Activated gamma-delta T cell treated with anti-CD3 and anti-CD28 coated beads, Interleukin-2, amount 50 U/mL, for 16 hours (primary cell): ENCODE measurements around the gene XAF1.
"Not testable (repeated sequence)": the region's sequence is repeated elsewhere in the genome, so short reads cannot be mapped to it uniquely, and the experiment has no call there.

Source experiments
- DNase-seq: peaks from one replicate; pipeline ENCODE4 v3.0.0-alpha.2; 2020; ENCODE audit warnings: low read depth

Gene XAF1

DNA sequence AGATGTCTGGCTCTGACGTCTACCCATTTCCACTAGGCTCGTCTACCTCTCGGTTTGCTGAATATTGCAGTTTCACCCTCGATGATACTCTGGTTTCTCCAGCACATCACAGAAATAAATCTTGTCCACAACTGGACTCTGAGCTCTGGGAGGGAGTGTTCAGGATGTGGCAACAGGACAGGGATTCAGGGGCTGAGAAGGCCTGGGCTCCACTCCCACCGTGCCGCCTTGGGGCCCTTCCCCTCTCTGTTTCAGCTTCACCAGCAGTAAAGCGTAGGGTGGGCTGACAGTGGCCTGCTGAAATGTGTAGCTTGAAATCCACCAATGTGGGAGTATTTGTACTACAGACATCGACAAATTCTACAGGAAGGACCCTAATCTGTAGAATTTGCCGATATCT is 55.7 kb downstream of the XAF1 start:
- no peak for DNase-seq

DNA sequence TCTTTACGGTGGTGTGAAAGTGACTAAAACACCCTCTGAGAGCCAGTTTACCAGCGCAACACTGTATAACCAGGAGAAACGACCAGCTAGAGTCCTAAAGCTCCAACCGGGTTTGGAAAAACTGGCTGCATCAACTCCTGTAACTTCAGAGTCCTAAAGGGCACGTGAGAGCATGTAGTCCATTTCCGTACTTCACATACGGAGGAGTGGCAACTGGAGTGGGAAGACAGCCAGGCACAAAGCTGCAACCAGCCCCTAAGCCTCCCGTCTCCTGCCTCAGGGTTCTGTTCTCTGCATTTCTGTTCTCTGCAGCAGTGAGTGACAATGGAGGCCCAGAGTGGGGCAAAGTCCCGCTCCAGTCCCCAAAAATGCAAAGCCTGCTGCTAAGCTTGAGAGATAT is 56.4 kb downstream of the XAF1 start:
- DNase-seq: no peak

DNA sequence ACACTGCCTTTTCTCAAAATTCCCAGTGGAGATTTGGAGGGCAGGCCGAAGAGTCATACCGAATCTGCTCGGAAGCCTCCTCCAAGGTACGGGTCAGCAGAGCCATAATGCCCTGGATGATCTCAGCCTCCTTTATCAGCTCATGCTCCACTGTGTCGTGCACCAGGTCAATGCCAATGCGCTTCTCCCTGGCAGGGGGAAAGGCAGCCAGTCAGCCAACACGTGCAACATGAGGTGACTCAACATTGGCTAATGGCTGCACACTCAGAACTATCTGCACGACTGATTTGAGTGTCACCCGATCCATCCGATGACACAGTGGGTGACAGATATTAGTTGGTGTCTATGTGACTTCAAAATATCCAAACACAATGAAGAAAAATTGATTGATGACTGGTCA is 59.9 kb downstream of the XAF1 start:
- no peak for DNase-seq

- not testable (repeated sequence) for DNase-seq
Observed at GRCh38 chr17:6816368-6816767, 60.5 kb downstream of the XAF1 start.

- DNase-seq: no peak
Observed at GRCh38 chr17:6818938-6819337, 63.1 kb downstream of the XAF1 start.

DNA sequence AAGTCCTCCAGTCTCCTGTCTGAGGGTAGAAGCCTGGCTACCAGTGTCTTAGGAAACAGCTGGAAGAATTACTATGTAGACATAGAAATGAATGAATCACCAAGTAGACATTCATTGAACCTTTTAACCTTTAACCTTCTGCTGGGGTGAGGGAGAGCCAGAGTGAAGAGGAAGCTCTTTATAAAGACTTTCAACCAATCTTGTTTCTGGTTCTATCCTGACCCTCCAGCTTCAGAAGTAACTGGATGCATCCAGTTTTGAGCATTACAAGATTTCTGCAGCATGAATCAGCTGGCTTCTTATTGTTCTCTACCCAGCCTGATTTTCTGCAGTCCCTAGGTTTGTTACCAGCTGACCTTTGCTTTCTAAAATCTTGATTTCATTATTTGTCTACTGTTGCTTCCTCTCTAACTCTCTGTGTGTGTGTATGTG is 67.2 kb downstream of the XAF1 start:
- no peak for DNase-seq
